PC-9 (cell line): Measurements from ENCODE around the gene HDAC5. TPM values are rescaled to one million over a fixed set of nuclear protein-coding genes. Genes with fewer than 3 reads are reported as not detected.

Experiments used
- BruUV-seq: library from RNA; stranded (reverse); fragments of 400-500 nt; replicated peaks from 2 replicates; lab custom pipeline; 2021; lab: Mats Ljungman, UMichigan
- CTCF ChIA-PET: fragments of 300-600 bp; sonication (Branson Sonifier 250); formaldehyde crosslinking; loops from one replicate; lab custom pipeline; 2022; ENCODE audit warnings: antibody characterized with exemption; lab: Charles Lee
- POLR2A ChIA-PET: fragments of 300-600 bp; sonication (Branson Sonifier 250); formaldehyde crosslinking; loops from one replicate; lab custom pipeline; 2022; ENCODE audit warnings: antibody characterized with exemption; ENCODE audit not compliant: unreplicated experiment; lab: Charles Lee
- DNase-seq, 2 experiments: peaks; one replicate each; pipeline versions ENCODE4 v3.0.0 to v3.0.0-alpha.2; 2015 to 2022; ENCODE audit warnings: mixed read lengths in 1 of 2
- H2AFZ ChIP-seq: fragments of 200-600 bp; sonication (generic); 2 replicates; pipeline ENCODE4 v1.8.1; 2017; ENCODE audit warnings: antibody characterized with exemption
- H3F3A ChIP-seq: fragments of 200-600 bp; sonication (generic); 2 replicates; pipeline ENCODE4 v1.8.1; 2017; ENCODE audit warnings: antibody characterized with exemption, mild to moderate bottlenecking, low read depth; ENCODE audit not compliant: insufficient read depth
- H3K27ac ChIP-seq: fragments of 200-600 bp; sonication (generic); 2 replicates; pipeline ENCODE4 v1.6.1; 2016; ENCODE audit warnings: mixed run types
- H3K27me3 ChIP-seq: fragments of 200-600 bp; sonication (generic); 2 replicates; pipeline ENCODE4 v1.6.1; 2016; ENCODE audit warnings: low read depth, mixed run types; ENCODE audit not compliant: insufficient read depth
- H3K36me3 ChIP-seq: fragments of 200-600 bp; sonication (generic); 2 replicates; pipeline ENCODE4 v1.6.1; 2016; ENCODE audit warnings: low read depth, mixed run types
- H3K4me1 ChIP-seq: fragments of 200-600 bp; sonication (generic); replicated peaks from 2 replicates; pipeline ENCODE4 v1.6.1; 2016; ENCODE audit warnings: mixed run types; ENCODE audit not compliant: insufficient read depth
- H3K4me2 ChIP-seq: fragments of 200-600 bp; sonication (generic); 2 replicates; pipeline ENCODE4 v1.6.1; 2017; ENCODE audit warnings: mixed run types
- H3K4me3 ChIP-seq: fragments of 200-600 bp; sonication (generic); 2 replicates; pipeline ENCODE4 v1.6.1; 2016; ENCODE audit warnings: mixed run types
- H3K79me2 ChIP-seq: fragments of 200-600 bp; sonication (generic); 2 replicates; pipeline ENCODE4 v1.6.1; 2017; ENCODE audit warnings: low read depth, mixed run types
- H3K9me2 ChIP-seq: fragments of 200-600 bp; sonication (generic); 2 replicates; pipeline ENCODE4 v1.8.1; 2017; ENCODE audit warnings: mild to moderate bottlenecking; ENCODE audit not compliant: insufficient read depth
- H3K9me3 ChIP-seq: fragments of 200-600 bp; sonication (generic); 2 replicates; pipeline ENCODE4 v1.8.1; 2016; ENCODE audit warnings: low read depth; ENCODE audit not compliant: insufficient read depth
- H4K20me1 ChIP-seq: fragments of 200-600 bp; sonication (generic); 2 replicates; pipeline ENCODE4 v1.8.1; 2017; ENCODE audit not compliant: insufficient read depth
- CTCF ChIP-seq: fragments of 200-600 bp; sonication (generic); conservative IDR thresholded peaks from 2 replicates; pipeline ENCODE4 v1.6.1; 2017; ENCODE audit warnings: mixed run types, antibody characterized with exemption, mild to moderate bottlenecking, moderate library complexity
- EZH2 ChIP-seq: fragments of 200-600 bp; sonication (generic); IDR thresholded peaks from 2 replicates; pipeline ENCODE4 v1.8.0; 2017; ENCODE audit warnings: antibody characterized with exemption, low read depth
- intact Hi-C: fragments of 100-400 bp; cut with micrococcal nuclease; formaldehyde crosslinking; loops from one replicate; pipeline ENCODE4 v1.10.0; 2022; ENCODE audit not compliant: unreplicated experiment
- total RNA-seq: library from RNA; stranded (reverse); gene quantifications from 2 replicates; pipeline ENCODE4 v1.2.3, GENCODE V29; 2021

The HDAC5 gene
- total RNA-seq, 1 experiment from 2014 or later: 24.0 TPM

GRCh38 chr17:44108440-44109311 lies 14.8 kb downstream of the HDAC5 start:
- no peaks in the 10 kb centered on the region for H3K27me3 ChIP-seq
- ChIA-PET POLR2A (interaction anchor here (0.6 kb wide), 2 partner anchors 12 to 48 kb away, joined by 8 to 14 read pairs; no protein-coding TSS in a partner anchor), CTCF (interaction anchor here (0.6 kb wide), 1 partner anchor 41 kb away, joined by 5 read pairs; no protein-coding TSS in a partner anchor)
- peak overlapping the region; percentile 52 for H3K4me2 ChIP-seq
- H4K20me1 ChIP-seq: no peaks in the 10 kb centered on the region; the same call in 1 of the 2 replicates
- H3K79me2 ChIP-seq: no peaks in the 10 kb centered on the region
- H3K9me2 ChIP-seq: no peaks in the 10 kb centered on the region
- H2AFZ ChIP-seq: no peak overlapping the region
- peak overlapping the region; percentile 39 for H3K27ac ChIP-seq
- no TSS peak for BruUV-seq
- no peak overlapping the region for H3K4me3 ChIP-seq
- TF ChIP-seq EZH2: no peak
- TF ChIP-seq CTCF: no peak
- H3K36me3 ChIP-seq: no peaks in the 10 kb centered on the region
- DNase-seq: peak; percentile 82 to 85
- H3F3A ChIP-seq: peaks cover 12% of the 10 kb centered on the region
- no peaks in the 10 kb centered on the region for H3K9me3 ChIP-seq
- intact Hi-C loops: loop anchor here (2.0 to 5.0 kb wide), 2 partner anchors 22 to 36 kb away; partner anchors contain the start of gene G6PC3
- peaks cover 54% of the 10 kb centered on the region for H3K4me1 ChIP-seq

- Histone ChIP-seq H3K36me3 (no peaks in the 10 kb centered on the region), H3K27me3 (no peaks in the 10 kb centered on the region), H3F3A (peaks cover 24% of the 10 kb centered on the region), H4K20me1 (no peaks in the 10 kb centered on the region; the same call in 1 of the 2 replicates), H3K9me2 (no peaks in the 10 kb centered on the region), H3K27ac (no peak overlapping the region), H3K4me1 (peaks cover 65% of the 10 kb centered on the region), H3K79me2 (no peaks in the 10 kb centered on the region), H3K4me2 (no peak overlapping the region), H2AFZ (no peak overlapping the region), H3K4me3 (no peak overlapping the region), H3K9me3 (no peaks in the 10 kb centered on the region)
- no peak for TF ChIP-seq EZH2
- no peak for TF ChIP-seq CTCF
- no TSS peak for BruUV-seq
- ChIA-PET CTCF (no interaction called here), POLR2A (no interaction called here)
- intact Hi-C loops: loop anchor here (5.0 kb wide), 1 partner anchor 34 kb away; the partner anchor contains the start of gene G6PC3
- DNase-seq: no peak
Measured at GRCh38 chr17:44106801-44107200, 16.6 kb downstream of the HDAC5 start.

GRCh38 chr17:44105941-44106340 lies 17.5 kb downstream of the HDAC5 start:
- H3K9me2 ChIP-seq: no peaks in the 10 kb centered on the region
- TF ChIP-seq CTCF: no peak
- TF ChIP-seq EZH2: no peak
- POLR2A ChIA-PET: no interaction called here
- no peaks in the 10 kb centered on the region for H3K36me3 ChIP-seq
- CTCF ChIA-PET: no interaction called here
- no peaks in the 10 kb centered on the region; the same call in 1 of the 2 replicates for H4K20me1 ChIP-seq
- no peak overlapping the region for H3K4me2 ChIP-seq
- no peaks in the 10 kb centered on the region for H3K27me3 ChIP-seq
- no peak overlapping the region for H3K4me3 ChIP-seq
- no peak overlapping the region for H2AFZ ChIP-seq
- intact Hi-C loops: loop anchor here (5.0 kb wide), 1 partner anchor 34 kb away; the partner anchor contains the start of gene G6PC3
- no TSS peak for BruUV-seq
- no peak overlapping the region for H3K27ac ChIP-seq
- H3F3A ChIP-seq: peaks cover 18% of the 10 kb centered on the region
- no peaks in the 10 kb centered on the region for H3K79me2 ChIP-seq
- no peaks in the 10 kb centered on the region for H3K9me3 ChIP-seq
- H3K4me1 ChIP-seq: peaks cover 56% of the 10 kb centered on the region
- DNase-seq: no peak
